GM19452 (cell line): Measurements from ENCODE around the gene CASP12.

Experiments
- ATAC-seq: cut with Tn5 transposase; IDR thresholded peaks from one replicate; pipeline ENCODE4 v1.9.1; 2021; ENCODE audit not compliant: unreplicated experiment

Gene CASP12

GRCh38 chr11:104892723-104893511, 5.3 kb downstream of the CASP12 start:
- no peak for ATAC-seq

DNA sequence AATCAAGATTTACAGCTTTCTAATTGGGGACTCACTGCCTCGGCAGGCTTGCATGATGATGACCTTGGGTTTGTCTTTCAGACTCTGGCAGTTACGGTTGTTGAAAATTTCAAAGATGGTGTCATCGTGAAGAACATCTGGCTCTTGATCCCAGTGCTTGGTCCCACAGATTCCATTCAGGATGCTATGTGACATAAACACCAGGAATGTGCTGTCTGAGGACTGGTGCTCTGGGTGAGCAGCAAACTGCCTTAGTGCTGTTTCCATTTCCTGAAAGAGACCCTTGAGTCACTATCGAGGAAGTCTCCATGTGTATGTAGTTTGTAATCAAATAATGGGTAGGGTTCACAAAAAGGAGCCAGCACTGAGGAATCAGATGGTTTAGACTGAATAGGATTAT, 7.1 kb downstream of the CASP12 start:
- ATAC-seq = no peak

- no peak for ATAC-seq
Observed at GRCh38 chr11:104883342-104883741, 14.9 kb downstream of the CASP12 start.

GRCh38 chr11:104881117-104881794, 17.0 kb downstream of the CASP12 start:
- ATAC-seq = peak; percentile 54

DNA sequence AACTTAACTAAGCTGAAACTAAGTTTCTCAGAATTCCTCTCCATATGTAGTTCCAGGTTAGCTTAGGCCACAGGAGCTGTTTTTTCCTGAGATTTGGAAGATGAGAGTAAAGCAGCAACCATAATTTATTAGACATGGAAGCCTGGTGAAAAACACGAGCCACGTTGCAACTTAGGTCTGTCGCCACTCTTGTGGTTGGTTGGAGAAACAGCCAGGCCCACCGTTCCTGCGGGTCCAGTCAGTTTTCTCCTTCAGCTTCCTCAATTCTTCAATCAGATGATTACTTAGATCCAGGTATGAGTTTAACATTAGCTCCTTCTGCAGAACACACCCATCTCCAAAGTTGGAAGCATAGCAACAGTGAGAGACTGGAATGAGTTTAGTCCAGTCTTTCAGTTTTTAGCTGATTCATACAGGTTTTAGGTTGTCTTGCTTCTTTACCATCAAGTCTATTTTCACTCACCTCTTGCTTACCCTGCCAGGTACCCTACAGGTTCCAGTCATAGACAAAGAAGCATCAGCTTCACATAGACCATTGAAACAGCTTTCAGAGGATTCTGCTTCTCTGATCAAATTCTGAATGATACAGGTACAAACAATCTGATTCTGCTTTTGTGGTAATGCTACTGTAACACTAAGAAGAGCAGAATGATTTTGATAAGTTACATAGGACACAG, 18.6 kb downstream of the CASP12 start:
- ATAC-seq = no peak

- peak; percentile 60 for ATAC-seq
Observed at GRCh38 chr11:104876861-104877431, 21.3 kb downstream of the CASP12 start.

- ATAC-seq = no peak
Observed at GRCh38 chr11:104876324-104876723, 21.9 kb downstream of the CASP12 start.

DNA sequence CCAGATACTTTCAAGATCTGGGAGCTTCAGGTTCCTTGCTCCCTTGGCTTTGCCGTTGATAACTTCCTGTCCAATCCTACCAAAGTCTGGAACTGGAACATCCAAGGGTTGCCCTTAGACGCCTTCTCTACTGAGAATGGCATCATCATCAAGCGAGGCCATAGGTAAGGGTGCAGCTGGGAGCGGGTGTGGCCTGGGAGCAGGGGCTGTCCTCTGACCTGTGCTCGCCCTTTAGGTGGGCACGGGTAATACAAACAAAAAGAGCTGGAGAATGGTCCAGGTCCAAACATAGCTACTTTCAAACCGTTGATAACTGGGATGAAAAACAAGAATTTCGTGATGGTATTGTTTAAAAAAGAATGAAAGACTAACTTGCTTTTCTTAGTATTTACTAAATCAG, 25.0 kb downstream of the CASP12 start:
- no peak for ATAC-seq

DNA sequence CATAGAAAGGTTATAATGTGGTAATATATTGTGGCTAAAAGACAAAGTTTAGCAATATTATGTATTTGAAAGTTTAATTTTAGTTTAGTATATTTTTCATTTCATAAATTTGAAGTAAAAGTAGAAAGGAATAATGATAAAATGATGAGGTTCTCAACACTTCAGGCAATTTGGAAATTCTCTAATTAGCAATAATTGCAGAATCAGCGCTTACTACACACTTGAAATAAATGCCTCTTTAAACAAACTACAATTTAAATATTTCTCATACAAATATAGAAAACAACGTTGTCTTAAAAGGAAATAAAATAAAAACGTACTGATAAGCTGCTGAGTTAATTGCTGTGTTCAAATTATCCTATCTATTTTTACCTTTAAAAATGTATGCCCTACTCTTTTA, 25.9 kb downstream of the CASP12 start:
- ATAC-seq = no peak

GRCh38 chr11:104870910-104871309, 27.4 kb downstream of the CASP12 start:
- ATAC-seq = no peak

- ATAC-seq = no peak
Observed at GRCh38 chr11:104866815-104867214, 31.4 kb downstream of the CASP12 start.

GRCh38 chr11:104858882-104859775, 39.1 kb downstream of the CASP12 start:
- ATAC-seq = no peak

GRCh38 chr11:104856607-104857006, 41.7 kb downstream of the CASP12 start:
- ATAC-seq = no peak

GRCh38 chr11:104855965-104856364, 42.3 kb downstream of the CASP12 start:
- ATAC-seq = no peak

- ATAC-seq = no peak
Observed at GRCh38 chr11:104853276-104853675, 45.0 kb downstream of the CASP12 start.

- ATAC-seq = no peak
Observed at GRCh38 chr11:104852811-104853210, 45.4 kb downstream of the CASP12 start.

GRCh38 chr11:104846216-104846615, 52.0 kb downstream of the CASP12 start:
- ATAC-seq = no peak

DNA sequence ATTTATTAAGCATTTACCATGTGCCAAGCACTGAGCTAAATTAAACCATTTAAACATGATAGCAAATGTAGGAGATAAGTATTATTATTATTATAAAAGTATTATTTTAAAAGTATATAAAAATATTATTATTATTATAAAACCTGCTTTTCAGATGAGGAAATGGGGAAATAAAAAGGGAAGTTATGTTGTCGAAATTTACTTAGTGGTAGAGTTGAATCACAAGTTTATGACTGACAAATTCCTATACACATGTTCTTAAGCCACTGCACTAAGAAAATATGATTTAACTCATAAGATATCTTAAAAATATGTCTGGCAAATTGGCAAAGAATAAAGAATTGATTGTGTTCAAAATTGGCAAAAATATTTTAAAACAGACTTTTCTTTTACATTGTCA, 53.8 kb downstream of the CASP12 start:
- ATAC-seq = no peak

DNA sequence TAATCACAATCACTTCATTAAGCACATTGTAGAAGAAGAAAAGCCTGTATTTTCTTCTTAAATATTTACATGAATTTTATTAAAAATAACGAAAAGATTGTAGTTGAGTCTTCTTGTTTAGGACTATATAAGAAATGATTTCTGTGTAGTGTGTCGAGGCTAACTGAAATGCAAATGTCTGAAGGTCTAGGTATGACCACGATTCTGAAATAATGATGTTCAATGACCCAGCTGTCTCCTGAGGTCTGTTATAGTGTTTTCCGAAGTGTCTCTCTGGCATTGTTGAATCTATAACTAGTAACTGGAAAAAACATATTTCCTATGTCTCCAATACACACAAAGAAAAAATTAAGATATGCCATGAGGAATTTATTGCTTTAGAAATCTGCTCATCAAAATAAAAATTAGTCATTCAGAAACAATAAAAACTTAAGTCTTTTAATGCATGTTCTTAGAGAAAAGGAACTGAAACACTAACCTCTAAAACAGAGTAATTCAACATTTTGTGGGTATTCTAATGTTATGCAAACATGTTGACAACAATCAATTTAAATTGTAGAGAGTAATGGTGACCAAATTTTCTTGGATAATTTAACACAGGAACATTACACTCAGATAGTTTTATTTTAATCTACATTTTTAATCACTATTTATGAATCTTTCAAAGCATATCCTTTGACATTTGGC, 55.0 kb downstream of the CASP12 start:
- no peak for ATAC-seq

- no peak for ATAC-seq
Observed at GRCh38 chr11:104841973-104842525, 56.2 kb downstream of the CASP12 start.
